Liver (tissue), 9 donors: ENCODE measurements around the gene BMAL2. TPM values are rescaled to one million over a fixed set of nuclear protein-coding genes. Genes with fewer than 3 reads are reported as not detected.

Experiments used
- DNase-seq: peaks from one replicate; pipeline ENCODE4 v3.0.0-alpha.2; 2017; ENCODE audit warnings: low spot score
- H3K27ac ChIP-seq, 2 donors: one replicate each; pipeline ENCODE4 v1.7.0; 2013; ENCODE audit warnings: inconsistent platforms in 2 of 2, low read length in 2 of 2, control low read depth in 1 of 2, low read depth in 1 of 2, mild to moderate bottlenecking in 1 of 2
- H3K27me3 ChIP-seq, 4 donors: one replicate each; pipeline versions ENCODE4 v1.6.1 to v1.7.0; 2013; ENCODE audit warnings: low read length in 3 of 4, inconsistent platforms in 1 of 4, mild to moderate bottlenecking in 1 of 4, moderate library complexity in 1 of 4; ENCODE audit not compliant: control insufficient read depth in 4 of 4, insufficient read depth in 4 of 4
- H3K36me3 ChIP-seq, 4 donors: one replicate each; pipeline versions ENCODE4 v1.6.1 to v1.7.0; 2013; ENCODE audit warnings: low read length in 3 of 4, mild to moderate bottlenecking in 3 of 4, low read depth in 1 of 4, moderate library complexity in 1 of 4; ENCODE audit not compliant: control insufficient read depth in 4 of 4, insufficient read depth in 3 of 4
- H3K4me1 ChIP-seq, 4 donors: one replicate each; pipeline versions ENCODE4 v1.6.1 to v1.7.0; 2013; ENCODE audit warnings: low read length in 3 of 4, mild to moderate bottlenecking in 3 of 4, moderate library complexity in 1 of 4; ENCODE audit not compliant: control insufficient read depth in 4 of 4, insufficient read depth in 4 of 4
- H3K4me3 ChIP-seq, 3 donors: one replicate each; pipeline versions ENCODE4 v1.6.1 to v1.7.0; 2013; ENCODE audit warnings: low read length in 3 of 3, control low read depth in 1 of 3, low read depth in 1 of 3, mild to moderate bottlenecking in 1 of 3
- H3K9ac ChIP-seq, 2 donors: one replicate each; pipeline ENCODE4 v1.7.0; 2013; ENCODE audit warnings: low read length in 2 of 2, mild to moderate bottlenecking in 2 of 2, moderate library complexity in 2 of 2, control low read depth in 1 of 2, low read depth in 1 of 2
- H3K9me3 ChIP-seq, 4 donors: one replicate each; pipeline versions ENCODE4 v1.6.1 to v1.7.0; 2013; ENCODE audit warnings: low read length in 3 of 4; ENCODE audit not compliant: control insufficient read depth in 4 of 4
- ATF3 ChIP-seq: IDR thresholded peaks from 2 replicates; pipeline ENCODE4 v1.6.1; 2016; ENCODE audit warnings: antibody characterized with exemption
- CTCF ChIP-seq: fragments of 150-350 bp; IDR thresholded peaks from 2 replicates; pipeline ENCODE4 v1.5.1; 2017; ENCODE audit warnings: improper control_type of control experiment, low read depth, low read length; ENCODE audit not compliant: missing input control
- EGR1 ChIP-seq, 2 donors: IDR thresholded peaks; 2 replicates each; pipeline ENCODE4 v1.6.1; 2016 to 2018; ENCODE audit warnings: antibody characterized with exemption in 2 of 2, low read depth in 2 of 2
- FOXA1 ChIP-seq: IDR thresholded peaks from 2 replicates; pipeline ENCODE4 v1.6.1; 2016; ENCODE audit warnings: antibody characterized with exemption
- HNF4A ChIP-seq, 2 donors: conservative IDR thresholded peaks; 2 replicates each; pipeline ENCODE4 v1.6.1; 2016; ENCODE audit warnings: antibody characterized with exemption in 2 of 2, mild to moderate bottlenecking in 2 of 2
- JUND ChIP-seq, 2 donors: IDR thresholded peaks; 2 replicates each; pipeline ENCODE4 v1.6.1; 2016; ENCODE audit warnings: antibody characterized with exemption in 2 of 2
- MAX ChIP-seq: IDR thresholded peaks from 2 replicates; pipeline ENCODE4 v1.6.1; 2016; ENCODE audit warnings: antibody characterized with exemption
- NR2F2 ChIP-seq: IDR thresholded peaks from 2 replicates; pipeline ENCODE4 v1.6.1; 2016; ENCODE audit warnings: antibody characterized with exemption
- RAD21 ChIP-seq, 2 donors: IDR thresholded peaks; 2 replicates each; pipeline ENCODE4 v1.6.1; 2016; ENCODE audit warnings: antibody characterized with exemption in 2 of 2, mild to moderate bottlenecking in 2 of 2
- REST ChIP-seq: IDR thresholded peaks from 2 replicates; pipeline ENCODE4 v1.6.1; 2016; ENCODE audit warnings: antibody characterized with exemption, mild to moderate bottlenecking
- RXRA ChIP-seq, 2 donors: IDR thresholded peaks; 2 replicates each; pipeline ENCODE4 v1.6.1; 2017 to 2018; ENCODE audit warnings: antibody characterized with exemption in 2 of 2, mild to moderate bottlenecking in 1 of 2
- SP1 ChIP-seq: IDR thresholded peaks from 2 replicates; pipeline ENCODE4 v1.6.1; 2018; ENCODE audit warnings: antibody characterized with exemption, mild to moderate bottlenecking
- TAF1 ChIP-seq: conservative IDR thresholded peaks from 2 replicates; pipeline ENCODE4 v1.6.1; 2016; ENCODE audit warnings: antibody characterized with exemption, mild to moderate bottlenecking
- YY1 ChIP-seq: IDR thresholded peaks from 2 replicates; pipeline ENCODE4 v1.6.1; 2016; ENCODE audit warnings: antibody characterized with exemption, mild to moderate bottlenecking
- WGBS: extraction: QIAGEN DNeasy Blood & Tissue Kit; methylation state at CpG from one replicate; pipeline ENCODE4 v1.1.7; 2013; 5-methylcytosine and 5-hydroxymethylcytosine counted together
- polyA plus RNA-seq, 2 donors: library from polyadenylated mRNA; stranded (reverse) in 1 of 2; unstranded in 1 of 2; fragments of 200-250 nt in 1 of 2; fragments of >200 nt in 1 of 2; fragmentation: Nextera tagmentation in 1 of 2; extraction: Ambion mirVana in 1 of 2; gene quantifications; one replicate each; pipeline versions ENCODE4 v1.2.1 to v1.2.3, GENCODE V29; 2013 to 2015
- total RNA-seq, 2 donors: library from RNA; depleted of rRNA; stranded (reverse); fragments of >200 nt; gene quantifications; one replicate each; pipeline ENCODE4 v1.2.3, GENCODE V29; 2014
- donor health status: healthy.
- donor health status: healthy.
- donor health status: healthy.
- donor health status: healthy.
- donor health status: healthy.

BMAL2 gene
- total and polyA plus RNA-seq, 4 donors, result 1.4 to 4.4 (median 1.7) TPM

GRCh38 chr12:27343255-27344000 lies 10.8 kb downstream of the BMAL2 start:
- no peak for DNase-seq
- no peak overlapping the region for H3K4me3 ChIP-seq
- no peaks in the 10 kb centered on the region for H3K27me3 ChIP-seq
- H3K4me1 ChIP-seq, result peaks cover 0 to 5% (median 1%) of the 10 kb centered on the region in 4 donors
- no peak overlapping the region for H3K9ac ChIP-seq
- WGBS, result 94% methylated on average over 5 of the region's 5 CpGs
- no peak overlapping the region for H3K27ac ChIP-seq
- TF ChIP-seq SP1, result no peak
- no peaks in the 10 kb centered on the region for H3K9me3 ChIP-seq
- no peaks in the 10 kb centered on the region for H3K36me3 ChIP-seq

- no peak for DNase-seq
- H3K9ac ChIP-seq, result no peak overlapping the region
- no peaks in the 10 kb centered on the region for H3K36me3 ChIP-seq
- no peak overlapping the region for H3K4me3 ChIP-seq
- peaks cover 0 to 5% (median 1%) of the 10 kb centered on the region in 4 donors for H3K4me1 ChIP-seq
- 68% methylated on average over 2 of the region's 2 CpGs for WGBS
- TF ChIP-seq RXRA (IDR thresholded peaks at IDR 0.05) (peak; percentile 36 to 43), HNF4A (conservative IDR thresholded peaks at IDR 0.05) (peak in 1 of 2 donors; percentile 15), MAX (no peak), RAD21 (IDR thresholded peaks at IDR 0.05) (no peak), YY1 (no peak), FOXA1 (no peak), CTCF (no peak), REST (no peak), NR2F2 (no peak), EGR1 (IDR thresholded peaks at IDR 0.05; ENCODE audit: low read depth in 2 of 2) (no peak)
- no peaks in the 10 kb centered on the region for H3K9me3 ChIP-seq
- no peak overlapping the region for H3K27ac ChIP-seq
- H3K27me3 ChIP-seq, result no peaks in the 10 kb centered on the region
Observed at GRCh38 chr12:27344246-27344645, 11.6 kb downstream of the BMAL2 start.

GRCh38 chr12:27344760-27345159 lies 12.1 kb downstream of the BMAL2 start:
- WGBS, result 66% methylated on average over 3 of the region's 3 CpGs
- TF ChIP-seq ATF3 (no peak), JUND (IDR thresholded peaks at IDR 0.05) (no peak), TAF1 (no peak)
- Histone ChIP-seq H3K27ac (no peak overlapping the region), H3K36me3 (no peaks in the 10 kb centered on the region), H3K9ac (no peak overlapping the region), H3K4me3 (no peak overlapping the region), H3K9me3 (no peaks in the 10 kb centered on the region), H3K27me3 (no peaks in the 10 kb centered on the region), H3K4me1 (peaks cover 0 to 5% (median 1%) of the 10 kb centered on the region in 4 donors)
- no peak for DNase-seq
